NOMO-1 treated with dmso at 0.1 percent for 144 hours (cell line): ENCODE results near the gene TLL1.

Experiments
- DNase-seq: peaks from one replicate; lab custom pipeline; 2025; ENCODE audit not compliant: unreplicated experiment; lab: John Stamatoyannopoulos, UW

TLL1 gene

GRCh38 chr4:165970703-165971420, 97.8 kb downstream of the TLL1 start:
- no peak for DNase-seq

- DNase-seq: no peak
These were observed 98.4 kb downstream of the TLL1 start for GRCh38 chr4:165971446-165971845.

GRCh38 chr4:165971933-165972332, 98.9 kb downstream of the TLL1 start:
- DNase-seq: no peak

GRCh38 chr4:165972747-165973146, 99.7 kb downstream of the TLL1 start:
- DNase-seq: no peak

- DNase-seq: no peak
These were observed 109.9 kb downstream of the TLL1 start for GRCh38 chr4:165982934-165983333.

- no peak for DNase-seq
These were observed 114.1 kb downstream of the TLL1 start for GRCh38 chr4:165986956-165987698.

- no peak for DNase-seq
These were observed 118.5 kb downstream of the TLL1 start for GRCh38 chr4:165991325-165992180.

- DNase-seq: no peak
These were observed 119.2 kb downstream of the TLL1 start for GRCh38 chr4:165992283-165992682.

GRCh38 chr4:165994701-165995100, 121.7 kb downstream of the TLL1 start:
- DNase-seq: no peak

GRCh38 chr4:166003811-166004210, 130.8 kb downstream of the TLL1 start:
- no peak for DNase-seq

- DNase-seq: no peak
These were observed 133.2 kb downstream of the TLL1 start for GRCh38 chr4:166006217-166006616.

GRCh38 chr4:166008510-166008909, 135.5 kb downstream of the TLL1 start:
- DNase-seq: no peak

- DNase-seq: no peak
These were observed 139.3 kb downstream of the TLL1 start for GRCh38 chr4:166012129-166013030.

GRCh38 chr4:166014411-166014810, 141.4 kb downstream of the TLL1 start:
- no peak for DNase-seq

GRCh38 chr4:166017804-166018203, 144.8 kb downstream of the TLL1 start:
- no peak for DNase-seq

- DNase-seq: no peak
These were observed 146.6 kb downstream of the TLL1 start for GRCh38 chr4:166019441-166020220.

- DNase-seq: no peak
These were observed 148.6 kb downstream of the TLL1 start for GRCh38 chr4:166021617-166022016.

- no peak for DNase-seq
These were observed 161.9 kb downstream of the TLL1 start for GRCh38 chr4:166034965-166035364.

GRCh38 chr4:166039822-166040221, 166.8 kb downstream of the TLL1 start:
- no peak for DNase-seq

GRCh38 chr4:166042510-166043055, 169.5 kb downstream of the TLL1 start:
- no peak for DNase-seq
